Gastroesophageal sphincter (tissue), 4 donors: ENCODE data around the gene SLC44A1. TPM values are rescaled to one million over a fixed set of nuclear protein-coding genes. Genes with fewer than 3 reads are reported as not detected.

ENCODE experiments used
- ATAC-seq: fragments of 150-250 bp; one replicate; pipeline ENCODE4 v1.9.1; 2016; ENCODE audit warnings: mild to moderate bottlenecking, moderate library complexity
- H3K27ac ChIP-seq, 4 donors: fragments of 200-600 bp; sonication (generic) in 3 of 4; 1 replicate in 3 of 4; 2 replicates in 1 of 4; pipeline ENCODE4 v1.5.1; 2016 to 2019
- H3K27me3 ChIP-seq: fragments of 200-600 bp; sonication (generic); one replicate; pipeline ENCODE4 v1.5.1; 2019
- H3K36me3 ChIP-seq, 2 donors: fragments of 200-600 bp; sonication (generic); one replicate each; pipeline ENCODE4 v1.5.1; 2019; ENCODE audit warnings: control low read depth in 1 of 2
- H3K4me1 ChIP-seq, 3 donors: fragments of 200-600 bp; sonication (generic); 1 replicate in 2 of 3; 2 replicates in 1 of 3; pipeline ENCODE4 v1.5.1; 2016 to 2019; ENCODE audit warnings: control low read depth in 2 of 3
- H3K4me3 ChIP-seq, 2 donors: fragments of 200-600 bp; sonication (generic); one replicate each; pipeline ENCODE4 v1.5.1; 2019; ENCODE audit warnings: mild to moderate bottlenecking in 1 of 2, moderate library complexity in 1 of 2
- H3K9me3 ChIP-seq, 3 donors: fragments of 200-600 bp; sonication (generic); one replicate each; pipeline ENCODE4 v1.5.1; 2017 to 2019; ENCODE audit warnings: control low read depth in 2 of 3
- EP300 ChIP-seq: sonication (generic); formaldehyde crosslinking; IDR thresholded peaks from one replicate; pipeline ENCODE4 v1.6.1; 2017; ENCODE audit warnings: antibody characterized with exemption, mild to moderate bottlenecking
- POLR2A ChIP-seq, 2 donors: fragments of 450-650 bp; IDR thresholded peaks; one replicate each; pipeline ENCODE4 v1.6.1; 2017; ENCODE audit warnings: antibody characterized with exemption in 2 of 2, mild to moderate bottlenecking in 2 of 2, moderate library complexity in 1 of 2
- POLR2AphosphoS5 ChIP-seq: sonication (generic); formaldehyde crosslinking; IDR thresholded peaks from one replicate; pipeline ENCODE4 v1.6.1; 2017; ENCODE audit warnings: antibody characterized with exemption
- WGBS, 2 donors: methylation state at CpG; one replicate each; pipeline ENCODE4 v1.1.5; 2018; ENCODE audit warnings: low coverage in 1 of 2; 5-methylcytosine and 5-hydroxymethylcytosine counted together
- total RNA-seq, 4 donors: library from RNA; depleted of rRNA; stranded (reverse); fragments of >200 nt; gene quantifications; one replicate each; pipeline ENCODE4 v1.1.0, GENCODE V29; 2016
- TF ChIP-seq, protein P1 (sequence below), 4 experiments: fragments of 200-600 bp in 2 of 4; fragments of 450-650 bp in 2 of 4; sonication (generic) in 1 of 4; IDR thresholded peaks; one replicate each; pipeline ENCODE4 v1.5.1; 2017 to 2019; ENCODE audit warnings: antibody characterized with exemption in 4 of 4, mild to moderate bottlenecking in 2 of 4, moderate library complexity in 2 of 4

Gene SLC44A1
- total RNA-seq, 4 donors from 2014 or later: 27.9 to 49.1 (median 30.6) TPM

DNA sequence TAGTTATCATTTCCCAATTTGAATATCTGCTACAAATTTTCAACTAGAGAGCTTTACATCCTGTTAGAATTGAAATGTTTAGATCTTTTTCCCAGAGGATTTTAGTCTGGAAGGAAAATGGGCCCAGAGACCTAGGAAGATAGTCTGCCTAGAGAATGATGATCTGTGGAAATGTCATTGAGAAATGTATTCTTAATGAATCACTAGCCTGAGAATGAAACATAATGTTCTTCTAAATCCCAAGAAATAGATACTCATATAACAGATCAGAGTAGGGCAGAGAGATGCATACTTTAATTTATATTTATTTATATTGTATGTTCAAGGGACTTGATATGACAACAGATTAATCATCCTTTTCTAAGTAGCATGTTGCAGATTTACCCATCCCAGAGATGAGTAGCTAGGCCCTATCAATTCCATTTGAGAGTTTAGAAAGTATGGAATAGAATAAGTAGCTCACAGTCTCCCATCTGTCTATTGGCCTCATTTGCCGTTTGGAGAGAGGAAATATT, 25.1 kb upstream of the SLC44A1 start:
- 17 to 44% methylated on average over 1 of the region's 1 CpG for WGBS, 2 donors

DNA sequence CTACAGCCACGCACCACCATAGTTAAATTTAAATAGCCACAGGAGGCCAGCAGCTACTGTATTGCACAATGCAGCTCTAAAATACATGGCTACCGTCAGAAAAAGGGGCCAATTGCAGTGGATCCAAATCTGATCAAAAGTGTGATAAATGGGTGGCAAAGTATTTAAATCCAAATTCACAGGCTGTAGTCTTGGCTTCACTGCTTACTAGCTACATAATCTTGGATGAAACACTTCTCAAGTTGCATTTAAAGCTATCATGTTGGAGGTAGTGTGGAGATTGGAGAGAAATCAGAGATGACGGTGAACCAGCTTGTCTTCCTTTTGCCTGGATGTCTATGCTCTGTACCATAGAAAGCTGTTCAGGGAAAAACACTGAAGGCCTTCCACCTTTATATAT, 24.0 kb upstream of the SLC44A1 start:
- Histone ChIP-seq H3K4me3 (no peak overlapping the region), H3K4me1 (no peaks in the 10 kb centered on the region), H3K9me3 (peaks cover 0 to 27% (median 0%) of the 10 kb centered on the region in 3 donors), H3K27ac (no peak overlapping the region), H3K36me3 (no peaks in the 10 kb centered on the region), H3K27me3 (no peaks in the 10 kb centered on the region)
- 100% methylated on average over 2 of the region's 3 CpGs for WGBS, 2 donors
- ATAC-seq: no peak
- TF ChIP-seq POLR2AphosphoS5 (no peak), POLR2A (IDR thresholded peaks at IDR 0.05) (no peak), EP300 (no peak)
- TF ChIP-seq, protein P1, sequence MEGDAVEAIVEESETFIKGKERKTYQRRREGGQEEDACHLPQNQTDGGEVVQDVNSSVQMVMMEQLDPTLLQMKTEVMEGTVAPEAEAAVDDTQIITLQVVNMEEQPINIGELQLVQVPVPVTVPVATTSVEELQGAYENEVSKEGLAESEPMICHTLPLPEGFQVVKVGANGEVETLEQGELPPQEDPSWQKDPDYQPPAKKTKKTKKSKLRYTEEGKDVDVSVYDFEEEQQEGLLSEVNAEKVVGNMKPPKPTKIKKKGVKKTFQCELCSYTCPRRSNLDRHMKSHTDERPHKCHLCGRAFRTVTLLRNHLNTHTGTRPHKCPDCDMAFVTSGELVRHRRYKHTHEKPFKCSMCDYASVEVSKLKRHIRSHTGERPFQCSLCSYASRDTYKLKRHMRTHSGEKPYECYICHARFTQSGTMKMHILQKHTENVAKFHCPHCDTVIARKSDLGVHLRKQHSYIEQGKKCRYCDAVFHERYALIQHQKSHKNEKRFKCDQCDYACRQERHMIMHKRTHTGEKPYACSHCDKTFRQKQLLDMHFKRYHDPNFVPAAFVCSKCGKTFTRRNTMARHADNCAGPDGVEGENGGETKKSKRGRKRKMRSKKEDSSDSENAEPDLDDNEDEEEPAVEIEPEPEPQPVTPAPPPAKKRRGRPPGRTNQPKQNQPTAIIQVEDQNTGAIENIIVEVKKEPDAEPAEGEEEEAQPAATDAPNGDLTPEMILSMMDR (IDR thresholded peaks at IDR 0.05): no peak

More for the DNA sequence above, 25.1 kb upstream of the SLC44A1 start:
- Histone ChIP-seq H3K36me3 (no peaks in the 10 kb centered on the region), H3K27ac (no peak overlapping the region), H3K4me3 (no peak overlapping the region), H3K9me3 (peaks cover 0 to 19% (median 0%) of the 10 kb centered on the region in 3 donors), H3K4me1 (no peaks in the 10 kb centered on the region), H3K27me3 (no peaks in the 10 kb centered on the region)
- TF ChIP-seq EP300 (no peak), POLR2AphosphoS5 (no peak), POLR2A (IDR thresholded peaks at IDR 0.05) (no peak)
- TF ChIP-seq, protein P1 (IDR thresholded peaks at IDR 0.05): no peak
- no peak for ATAC-seq

DNA sequence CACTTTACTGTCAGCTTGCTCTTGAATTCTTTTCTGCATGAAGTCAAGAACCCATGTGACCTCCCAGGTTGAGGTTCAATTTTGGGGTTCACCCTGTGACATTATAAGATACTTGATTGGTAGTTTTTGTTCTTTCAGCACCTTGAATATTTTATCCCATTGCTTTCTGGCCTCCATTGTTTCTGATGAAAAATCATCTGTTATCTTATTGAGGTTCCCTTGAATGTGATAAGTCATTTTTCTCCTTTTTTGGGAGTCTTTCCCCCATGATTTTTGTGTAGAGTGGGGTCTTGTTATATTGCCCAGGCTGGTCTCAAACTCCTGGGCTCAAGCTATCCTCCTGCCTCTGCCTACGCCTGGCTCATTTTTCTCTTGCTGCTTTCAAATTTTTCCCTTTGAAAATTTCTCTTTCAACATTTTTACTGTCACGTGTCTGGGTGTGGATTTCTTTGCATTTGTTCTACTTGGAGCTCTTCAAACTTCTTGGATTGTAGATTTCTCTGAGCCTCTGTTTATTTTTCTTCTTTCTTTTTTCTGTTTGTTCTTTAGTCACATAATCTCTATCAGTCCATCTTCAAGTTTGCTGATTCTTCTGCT, 20.8 kb upstream of the SLC44A1 start:
- no peak for ATAC-seq
- TF ChIP-seq POLR2AphosphoS5: no peak
- no peak for TF ChIP-seq EP300
- no peak for TF ChIP-seq POLR2A (IDR thresholded peaks at IDR 0.05)
- TF ChIP-seq, protein P1 (IDR thresholded peaks at IDR 0.05): no peak
- H3K36me3 ChIP-seq: no peaks in the 10 kb centered on the region
- no peaks in the 10 kb centered on the region for H3K4me1 ChIP-seq
- H3K9me3 ChIP-seq: peaks cover 0 to 27% (median 0%) of the 10 kb centered on the region in 3 donors
- WGBS, 2 donors: 86% methylated on average over 2 of the region's 2 CpGs
- H3K4me3 ChIP-seq: no peak overlapping the region
- no peak overlapping the region for H3K27ac ChIP-seq
- H3K27me3 ChIP-seq: no peaks in the 10 kb centered on the region

DNA sequence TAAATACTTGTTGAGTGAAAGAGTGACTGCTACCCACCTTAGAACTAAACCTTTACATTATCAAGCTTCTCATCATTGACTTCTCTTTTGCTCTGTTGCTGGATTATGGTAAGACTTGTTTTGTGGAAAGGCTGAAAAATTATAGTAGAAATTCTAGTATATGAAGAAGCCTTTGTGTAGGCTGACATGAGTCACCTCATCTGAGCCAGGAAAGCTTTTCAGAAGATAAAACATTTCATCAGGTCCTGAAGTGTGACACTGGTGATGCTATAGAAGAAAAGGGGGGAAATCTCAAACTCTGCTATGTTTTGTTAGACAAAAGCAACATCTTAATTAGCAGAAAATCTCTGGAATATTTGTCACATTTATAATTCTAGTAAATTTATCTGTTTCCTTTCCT, 18.4 kb upstream of the SLC44A1 start:
- no peak overlapping the region for H3K27ac ChIP-seq
- no peaks in the 10 kb centered on the region for H3K4me1 ChIP-seq
- no peak for ATAC-seq
- TF ChIP-seq POLR2AphosphoS5 (no peak), POLR2A (IDR thresholded peaks at IDR 0.05) (no peak), EP300 (no peak)
- TF ChIP-seq, protein P1 (IDR thresholded peaks at IDR 0.05): no peak
- no peaks in the 10 kb centered on the region for H3K27me3 ChIP-seq
- no peak overlapping the region for H3K4me3 ChIP-seq
- no peaks in the 10 kb centered on the region for H3K36me3 ChIP-seq
- peaks cover 0 to 27% (median 0%) of the 10 kb centered on the region in 3 donors for H3K9me3 ChIP-seq

DNA sequence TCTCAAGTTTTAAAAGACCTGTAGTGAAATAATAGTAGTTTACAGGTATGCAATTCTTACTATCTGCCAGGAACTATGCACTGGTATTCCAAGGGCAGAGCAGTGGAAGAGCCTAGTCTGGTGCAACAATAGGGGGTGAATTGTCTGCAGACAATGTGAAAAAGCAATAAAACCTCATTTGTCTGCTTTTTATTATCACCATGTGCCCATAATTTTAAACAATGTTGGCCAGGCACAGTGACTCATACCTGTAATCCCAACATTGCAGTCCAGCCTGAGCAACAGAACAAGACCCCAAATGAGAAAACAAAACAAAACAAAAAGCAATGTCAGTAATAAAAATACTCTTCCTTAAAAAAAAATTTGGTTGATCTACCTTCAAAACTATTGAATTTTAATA, 12.2 kb upstream of the SLC44A1 start:
- Histone ChIP-seq H3K27ac (no peak overlapping the region), H3K9me3 (no peaks in the 10 kb centered on the region), H3K27me3 (no peaks in the 10 kb centered on the region), H3K36me3 (no peaks in the 10 kb centered on the region), H3K4me1 (no peaks in the 10 kb centered on the region), H3K4me3 (no peak overlapping the region)
- ATAC-seq: no peak
- TF ChIP-seq, protein P1 (IDR thresholded peaks at IDR 0.05): no peak
- TF ChIP-seq POLR2A (IDR thresholded peaks at IDR 0.05) (no peak), POLR2AphosphoS5 (no peak), EP300 (no peak)
